ENCODE results near the gene C16orf90.

- TF ChIP-seq GATA2 (IDR thresholded peaks at IDR 0.05; ENCODE audit: low read depth, low read length) = no peak
- TF ChIP-seq GATA3 (IDR thresholded peaks at IDR 0.05; ENCODE audit: low read depth, low read length) = no peak
Measured at GRCh38 chr16:3467921-3468320, 27.4 kb downstream of the C16orf90 start.

Data from SH-SY5Y (cell line).